Raji (cell line): ENCODE measurements around the gene ARHGAP15.

ENCODE experiments used
- POLR2A ChIP-seq: IDR thresholded peaks from 2 replicates; pipeline ENCODE4 v1.6.1; 2011; ENCODE audit warnings: low read depth, low read length, control low read depth; ENCODE audit not compliant: insufficient read depth

The ARHGAP15 gene

DNA sequence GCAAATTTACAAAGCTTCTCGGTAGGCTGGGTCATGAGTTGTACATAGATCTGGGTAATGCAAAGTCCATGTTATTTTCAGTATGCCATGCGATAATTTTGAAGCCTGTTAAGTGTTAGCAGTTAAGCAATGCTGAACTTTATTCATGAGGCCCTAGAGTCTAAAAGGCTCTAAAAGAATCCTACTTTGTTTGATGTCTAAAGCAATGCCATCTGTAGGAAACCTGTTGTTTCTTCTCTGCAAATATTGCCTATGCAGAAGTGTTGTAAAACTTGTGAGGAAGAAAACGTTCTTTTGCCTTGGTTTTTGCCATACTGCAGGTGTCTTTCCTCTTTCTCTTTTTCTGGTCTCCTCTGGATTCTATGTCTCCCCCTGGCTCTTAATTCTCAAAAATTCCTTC is 9.1 kb downstream of the ARHGAP15 start:
- TF ChIP-seq POLR2A = no peak

DNA sequence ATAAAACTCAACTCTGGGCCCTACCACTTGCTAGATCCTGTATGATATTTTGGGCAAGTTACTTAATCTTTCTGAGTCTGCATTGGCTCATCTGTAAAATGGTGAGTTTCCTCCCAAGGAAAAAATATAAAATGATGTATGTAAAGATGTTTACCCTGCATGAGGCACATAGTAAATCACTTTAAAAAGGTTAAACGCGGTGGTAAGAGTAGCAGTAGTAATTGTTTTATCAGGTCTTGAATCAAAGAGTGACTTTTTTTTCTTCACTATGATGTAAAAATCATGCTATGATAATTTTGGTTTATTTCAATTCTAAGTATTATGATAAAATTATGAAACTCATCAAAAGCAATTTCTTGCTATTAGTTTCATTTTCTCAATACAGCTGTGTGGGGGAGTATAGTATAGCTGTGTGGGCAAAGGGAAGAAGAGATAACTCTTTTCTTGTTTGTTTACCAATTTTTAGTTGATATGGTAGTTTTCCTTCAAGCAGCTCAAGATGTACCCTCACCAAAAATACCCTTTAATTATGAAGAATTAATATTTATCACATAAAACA is 10.7 kb downstream of the ARHGAP15 start:
- no peak for TF ChIP-seq POLR2A

DNA sequence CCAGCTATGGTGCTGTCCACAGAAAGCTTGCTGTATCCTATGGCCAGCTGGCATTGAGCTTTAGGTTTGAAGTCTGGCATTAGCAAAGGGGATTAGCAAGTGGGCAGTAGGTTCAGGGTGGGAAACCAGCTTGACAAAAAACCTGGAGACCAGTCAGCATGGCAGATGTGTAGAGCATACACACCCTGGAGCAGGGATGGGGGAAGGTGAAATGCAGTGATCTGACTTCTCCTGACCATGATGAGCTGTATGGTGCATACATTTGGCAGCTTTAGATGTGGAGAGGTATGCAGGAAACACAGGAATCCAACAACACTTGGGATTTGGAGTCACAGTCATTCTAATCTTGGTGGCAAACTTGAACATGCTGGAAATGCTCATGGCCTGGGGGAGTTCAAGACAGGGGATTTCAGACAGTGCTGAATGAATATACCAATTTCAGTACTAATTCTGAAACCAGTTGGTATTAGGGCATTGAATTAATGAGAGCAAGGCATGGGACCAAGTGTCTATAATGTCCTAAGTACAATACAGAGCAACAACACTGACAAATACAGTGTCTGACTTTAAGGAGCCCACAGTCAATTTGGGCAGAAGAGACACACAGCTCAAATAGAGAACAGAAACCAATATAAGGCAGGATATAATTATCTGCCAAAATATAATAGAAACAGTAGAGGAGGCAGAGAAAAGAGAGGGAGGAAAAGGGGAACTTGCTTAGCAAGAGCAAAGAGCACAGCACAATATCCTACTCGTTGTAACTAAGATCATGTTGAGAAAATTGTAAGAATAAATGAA is 11.8 kb downstream of the ARHGAP15 start:
- no peak for TF ChIP-seq POLR2A

DNA sequence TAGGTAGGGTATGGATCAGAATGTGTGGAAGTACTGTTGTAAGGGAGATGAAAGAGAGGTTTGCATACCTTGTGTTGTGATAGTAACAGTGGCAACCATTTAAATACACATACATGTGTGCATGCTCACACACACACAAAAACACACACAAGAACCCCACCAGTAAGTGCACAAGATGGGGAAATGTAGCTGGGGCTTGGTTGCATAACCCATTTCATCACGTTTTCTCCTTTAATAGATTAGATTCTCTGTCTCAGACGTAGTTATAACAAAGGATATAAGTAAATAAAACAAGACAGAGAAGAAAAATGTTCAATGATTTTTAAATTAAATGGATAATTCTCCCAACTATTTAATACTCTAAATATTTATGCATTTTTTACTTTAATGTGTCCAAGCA is 13.4 kb downstream of the ARHGAP15 start:
- TF ChIP-seq POLR2A = no peak

DNA sequence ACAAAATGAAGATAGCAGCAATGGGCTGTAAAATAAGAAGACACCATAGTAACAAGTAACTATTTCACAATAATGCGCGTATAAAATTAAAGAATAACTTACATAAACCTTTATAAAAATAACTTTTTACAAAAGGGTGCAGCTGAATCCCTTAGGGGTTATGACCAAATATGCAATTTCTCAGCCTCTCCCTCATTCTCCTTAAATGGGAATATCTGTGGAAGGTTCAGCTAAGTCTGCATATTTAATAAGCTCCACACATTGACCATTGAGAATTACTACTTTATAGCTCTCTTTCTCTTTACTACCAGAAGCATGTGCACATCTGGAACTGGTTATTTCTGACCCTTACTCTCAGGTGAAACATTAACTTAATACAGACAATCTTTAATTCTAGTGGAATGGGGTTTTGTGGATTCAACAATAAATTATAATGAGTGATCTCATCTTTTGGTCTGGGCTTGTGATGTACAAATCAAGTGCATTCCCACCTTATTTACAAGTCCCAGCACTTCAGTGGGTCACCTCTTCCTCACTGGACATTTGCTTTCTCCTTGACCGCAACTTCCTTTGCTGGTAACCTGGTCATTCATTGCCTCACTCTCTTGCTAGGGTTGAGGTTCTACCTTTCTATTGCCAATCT is 15.7 kb downstream of the ARHGAP15 start:
- no peak for TF ChIP-seq POLR2A

DNA sequence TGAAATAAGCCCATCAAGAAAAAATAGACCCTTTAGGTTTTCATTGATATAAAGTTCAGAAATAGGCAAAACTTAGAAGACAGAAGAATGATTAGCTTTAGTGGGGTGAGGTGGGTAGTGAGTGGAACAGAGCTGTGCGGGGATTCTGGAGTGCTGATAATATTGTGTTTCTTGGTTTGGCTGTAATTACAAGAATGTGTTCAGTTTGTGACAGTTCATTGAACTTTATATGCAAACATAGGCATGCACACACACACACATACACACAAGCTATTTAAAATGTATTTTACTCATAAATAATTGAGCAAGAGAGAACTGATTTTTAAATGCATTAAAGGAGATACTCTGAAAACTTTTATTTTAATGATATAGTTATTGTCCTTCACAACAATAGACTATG is 17.1 kb downstream of the ARHGAP15 start:
- TF ChIP-seq POLR2A = no peak

DNA sequence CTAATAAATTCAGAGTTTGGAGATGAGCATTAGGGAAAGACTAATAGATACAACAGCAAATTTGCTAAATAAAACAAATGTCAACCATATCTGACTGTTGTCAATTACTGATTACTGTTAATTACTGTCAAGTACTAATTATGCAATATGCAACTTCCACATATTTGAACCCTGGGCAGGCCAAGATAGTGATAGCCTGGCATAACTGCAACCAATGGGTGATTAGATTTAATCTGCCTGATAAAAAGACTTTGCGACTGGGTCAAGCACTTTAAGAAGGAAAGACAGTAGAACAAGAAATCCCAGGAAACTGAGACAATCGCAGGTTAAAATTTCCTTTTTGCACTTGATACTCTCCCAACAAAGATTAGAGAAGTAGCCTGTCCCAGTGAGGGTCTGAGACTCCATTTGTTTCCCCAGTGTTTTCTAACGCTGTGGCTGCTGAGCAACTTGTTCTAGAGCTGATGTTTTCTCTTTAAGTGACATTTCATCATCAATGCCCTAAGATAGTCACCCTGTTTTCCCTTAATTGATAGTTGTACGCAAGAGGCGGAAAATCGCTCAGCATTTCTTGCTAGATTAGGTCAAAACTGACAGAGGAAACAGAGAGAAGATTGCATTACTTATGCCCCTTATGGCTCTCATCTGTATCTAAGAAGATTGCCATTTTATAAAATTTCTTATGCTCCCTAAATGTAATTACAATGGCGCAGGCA is 17.8 kb downstream of the ARHGAP15 start:
- TF ChIP-seq POLR2A = no peak

DNA sequence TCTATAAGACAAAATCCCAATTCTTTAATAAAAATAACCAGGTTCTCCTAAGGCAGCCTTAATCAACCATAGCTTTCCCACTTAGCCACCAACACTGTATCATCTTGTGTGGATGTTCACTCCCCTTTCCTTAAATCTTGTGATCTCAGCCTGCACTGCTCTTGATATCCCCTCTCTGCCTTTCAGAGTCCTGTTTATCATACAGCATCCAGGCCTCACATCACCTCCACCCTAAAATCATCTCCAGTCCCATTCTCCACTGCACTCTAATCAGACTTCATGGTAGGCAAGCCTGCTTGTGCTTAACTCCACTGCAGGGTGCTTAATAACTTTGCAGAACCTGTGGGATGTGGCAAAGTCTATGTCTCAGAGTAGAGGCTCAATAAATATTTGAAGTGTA is 18.8 kb downstream of the ARHGAP15 start:
- no peak for TF ChIP-seq POLR2A

DNA sequence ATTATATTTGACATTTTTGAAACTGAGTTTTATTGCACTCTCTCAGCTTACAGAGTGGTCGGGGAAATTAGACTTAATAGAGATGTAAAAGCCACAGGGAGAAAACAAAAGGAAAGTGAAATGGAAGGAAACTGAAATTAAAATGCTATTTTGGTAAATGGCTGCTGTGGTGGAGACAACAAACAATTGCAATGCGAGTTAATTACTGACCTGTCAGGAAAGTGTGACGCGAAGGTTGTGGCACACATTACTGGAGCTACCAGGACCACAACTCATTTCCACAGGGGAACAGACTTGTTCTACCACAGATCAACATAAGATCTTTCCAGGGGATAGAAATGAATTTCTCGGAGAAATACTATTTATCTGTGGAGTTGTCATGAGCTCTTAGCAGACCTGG is 19.5 kb downstream of the ARHGAP15 start:
- no peak for TF ChIP-seq POLR2A

DNA sequence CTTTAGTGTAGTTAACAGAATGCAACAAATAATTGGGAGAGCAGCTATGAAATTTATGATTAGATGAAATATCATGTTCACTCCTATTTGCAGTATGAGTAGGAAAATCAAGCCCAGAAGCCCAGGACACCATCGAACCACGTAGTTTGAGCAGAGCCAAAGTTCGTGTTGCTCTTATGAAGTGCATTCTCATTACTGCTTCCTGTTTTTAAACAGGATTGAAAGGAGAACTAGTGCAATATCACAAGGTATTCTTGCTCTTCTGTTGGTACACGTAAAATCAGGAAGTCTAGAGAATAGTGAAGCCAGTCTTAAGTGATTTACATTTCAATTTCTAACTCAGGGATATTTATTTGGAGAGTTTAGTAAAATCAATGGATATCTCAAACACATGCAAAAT is 21.1 kb downstream of the ARHGAP15 start:
- no peak for TF ChIP-seq POLR2A

DNA sequence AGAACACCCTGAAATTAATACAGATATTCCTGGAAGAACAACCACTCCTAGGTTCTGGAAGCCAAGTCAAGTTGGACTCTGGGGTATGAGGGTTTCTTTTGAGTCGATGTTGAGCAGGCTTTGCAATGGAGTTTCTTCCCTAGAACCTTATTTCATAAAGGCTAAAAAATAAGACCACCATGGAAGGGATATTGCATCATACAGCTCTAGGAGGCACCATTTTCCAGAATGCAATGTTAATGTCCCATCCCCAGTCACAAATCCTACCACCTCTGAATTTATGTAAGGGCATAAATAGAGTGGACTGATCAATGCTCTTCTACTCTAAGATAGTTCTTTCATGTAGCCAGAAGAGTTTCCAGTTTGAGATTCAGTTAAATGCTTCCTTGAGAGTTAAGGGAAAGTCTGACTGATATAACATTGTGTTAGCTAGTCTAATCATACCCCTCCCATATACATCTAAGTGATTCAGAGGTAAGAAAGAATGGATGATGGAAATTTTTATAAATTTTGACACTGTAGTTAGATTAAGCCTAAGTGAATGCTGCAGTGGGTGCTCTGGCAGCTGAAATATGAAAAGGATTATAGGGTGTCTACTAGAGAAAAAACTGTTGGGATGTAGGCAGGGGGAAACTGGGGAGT is 22.0 kb downstream of the ARHGAP15 start:
- TF ChIP-seq POLR2A = no peak

DNA sequence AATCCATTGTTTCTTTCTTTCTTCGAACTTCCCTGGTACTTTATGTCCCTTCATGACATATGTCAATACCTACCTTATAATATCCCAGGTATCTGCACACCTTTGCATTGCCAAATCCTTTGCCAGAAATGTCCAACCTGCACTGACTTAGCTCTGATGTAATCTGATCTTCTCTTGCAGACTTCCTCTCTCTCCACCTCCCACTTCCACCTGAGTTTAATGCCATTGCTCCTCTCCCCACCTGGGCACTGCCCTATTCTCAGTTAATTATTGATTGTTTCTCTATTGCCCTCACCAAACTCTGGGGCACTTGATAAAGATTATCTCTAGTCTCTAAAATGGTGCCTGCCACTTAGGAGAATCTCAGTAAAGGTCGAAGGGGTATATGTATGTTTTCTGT is 23.0 kb downstream of the ARHGAP15 start:
- no peak for TF ChIP-seq POLR2A

DNA sequence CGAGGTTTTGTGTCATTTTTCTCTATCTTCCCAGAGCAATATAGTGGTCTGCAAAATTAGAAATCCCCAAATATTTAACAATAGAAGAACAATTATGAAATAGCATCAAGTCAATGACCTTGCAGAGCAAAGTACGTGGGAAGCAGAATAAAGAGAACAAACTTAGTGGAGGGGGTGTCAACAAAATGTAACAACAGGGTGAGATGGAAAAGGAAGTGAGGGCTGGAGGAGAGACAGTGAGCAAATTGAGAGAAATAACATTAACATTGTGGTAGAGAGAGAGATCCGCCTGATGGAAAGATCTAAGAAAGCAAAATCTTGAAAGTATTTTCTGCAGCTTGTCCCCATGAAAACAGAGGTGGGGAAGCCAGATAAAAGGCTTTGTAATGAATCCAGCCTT is 23.4 kb downstream of the ARHGAP15 start:
- TF ChIP-seq POLR2A = no peak

DNA sequence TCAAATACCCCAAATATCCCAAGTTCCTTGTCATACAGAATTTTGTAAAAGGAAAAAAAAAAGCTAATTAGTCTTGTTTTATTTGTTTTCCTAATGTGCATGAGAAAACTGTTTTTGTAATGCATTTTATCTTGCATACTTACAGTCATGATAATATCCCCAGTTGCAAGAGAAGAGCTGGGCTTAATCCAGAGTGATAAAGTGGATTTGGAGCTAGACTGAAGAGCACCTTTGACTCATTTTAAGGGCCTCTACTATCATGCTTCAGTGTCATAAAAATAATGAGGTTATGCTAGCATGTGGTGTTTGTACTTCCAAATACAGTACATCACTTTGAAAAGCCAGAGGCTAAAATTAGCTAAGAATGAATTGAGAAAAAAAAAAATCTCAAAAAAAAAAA is 26.4 kb downstream of the ARHGAP15 start:
- no peak for TF ChIP-seq POLR2A

DNA sequence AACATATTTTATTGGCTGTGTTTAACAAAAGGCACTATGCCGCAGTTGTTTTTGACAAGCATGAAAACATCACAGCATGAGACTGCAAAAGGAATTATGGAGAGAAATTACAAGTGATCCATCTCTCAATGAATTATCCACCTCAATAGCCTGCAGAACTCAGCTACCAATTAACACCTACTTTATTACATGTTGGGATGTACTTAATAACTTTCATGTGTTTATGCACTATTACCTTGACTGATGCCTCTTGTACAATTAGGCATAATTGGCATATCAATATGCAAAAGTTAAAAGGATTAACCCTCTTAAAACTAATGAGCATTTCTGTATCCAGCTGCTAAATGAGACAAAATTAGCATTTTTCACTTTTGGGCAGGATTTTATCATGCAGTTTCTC is 27.8 kb downstream of the ARHGAP15 start:
- TF ChIP-seq POLR2A = no peak

DNA sequence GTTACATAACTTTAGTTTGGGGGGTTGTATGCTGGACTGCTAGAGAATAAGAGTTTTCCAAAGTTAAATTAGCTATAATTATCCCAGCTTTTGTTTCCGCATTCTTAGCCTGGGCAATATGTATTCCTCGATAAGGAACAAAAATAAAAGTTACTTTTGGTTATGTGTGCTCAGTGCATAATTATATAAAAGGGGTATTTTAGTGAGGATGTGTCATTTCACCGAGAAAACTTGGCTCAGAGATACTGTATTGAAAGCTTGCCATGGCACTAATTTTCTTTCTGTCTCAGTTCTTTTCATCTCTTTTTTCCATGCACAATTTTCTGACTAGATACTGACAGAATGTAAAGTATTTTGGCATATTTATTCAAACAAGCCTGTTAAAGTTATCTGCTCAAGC is 28.2 kb downstream of the ARHGAP15 start:
- TF ChIP-seq POLR2A = no peak

DNA sequence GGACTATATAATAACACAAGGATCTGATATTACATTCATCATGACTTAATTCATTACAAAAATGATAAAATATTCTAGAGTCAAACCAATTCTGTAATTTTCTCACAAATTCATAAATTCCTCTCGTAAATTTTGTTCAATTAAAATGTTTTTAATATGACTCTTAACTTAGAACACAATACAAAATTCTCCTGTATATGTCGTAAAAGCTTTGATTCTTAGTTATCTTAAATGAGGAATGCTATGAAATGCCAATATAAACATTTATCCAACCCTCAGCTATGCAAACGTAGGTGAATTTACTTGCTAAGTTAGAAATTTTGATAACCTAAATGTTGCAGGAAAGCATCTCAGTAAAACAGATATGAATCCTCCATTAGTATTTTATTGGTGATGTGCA is 28.9 kb downstream of the ARHGAP15 start:
- TF ChIP-seq POLR2A = no peak
